OCI-LY7 (cell line): ENCODE data around the gene LONP2.

Experiments used
- CTCF ChIP-seq: fragments of 200-600 bp; sonication (generic); conservative IDR thresholded peaks from 2 replicates; pipeline ENCODE4 v1.5.1; 2014; ENCODE audit warnings: mild to moderate bottlenecking, antibody characterized with exemption, low read length, moderate library complexity, mixed read lengths
- EZH2phosphoT487 ChIP-seq: fragments of 200-600 bp; sonication (generic); IDR thresholded peaks from 2 replicates; pipeline ENCODE4 v1.6.1; 2018; ENCODE audit warnings: low read depth, borderline replicate concordance, mild to moderate bottlenecking, mixed run types, antibody characterized with exemption, low read length, moderate library complexity, mixed read lengths

- TF ChIP-seq CTCF (no peak), EZH2phosphoT487 (no peak)
Measured at GRCh38 chr16:48370229-48370628, 126.1 kb downstream of the LONP2 start.
